GM12875 (cell line): ENCODE measurements around the gene SMARCE1.

Source experiments
- H3K4me3 ChIP-seq: one replicate; pipeline ENCODE4 v1.5.1; 2011; ENCODE audit warnings: low read depth, low read length, control low read depth
- CTCF ChIP-seq: IDR thresholded peaks from 2 replicates; pipeline ENCODE4 v1.5.1; 2011; ENCODE audit warnings: low read depth, mild to moderate bottlenecking, control low read depth, inconsistent platforms, low read length, moderate library complexity, borderline replicate concordance; ENCODE audit not compliant: insufficient read depth

Gene SMARCE1

GRCh38 chr17:40680998-40681397 is 33.4 kb upstream of the SMARCE1 start:
- no peak overlapping the region for H3K4me3 ChIP-seq
- TF ChIP-seq CTCF = no peak

- H3K4me3 ChIP-seq = no peak overlapping the region
- no peak for TF ChIP-seq CTCF
Observed at GRCh38 chr17:40679523-40679907, 31.9 kb upstream of the SMARCE1 start.

GRCh38 chr17:40678902-40679522 is 31.4 kb upstream of the SMARCE1 start:
- H3K4me3 ChIP-seq = no peak overlapping the region
- no peak for TF ChIP-seq CTCF

- TF ChIP-seq CTCF = no peak
- no peak overlapping the region for H3K4me3 ChIP-seq
Observed at GRCh38 chr17:40675905-40676304, 28.3 kb upstream of the SMARCE1 start.

GRCh38 chr17:40672654-40673053 is 25.0 kb upstream of the SMARCE1 start:
- TF ChIP-seq CTCF = no peak
- no peak overlapping the region for H3K4me3 ChIP-seq

- no peak for TF ChIP-seq CTCF
- H3K4me3 ChIP-seq = no peak overlapping the region
Observed at GRCh38 chr17:40671282-40671681, 23.7 kb upstream of the SMARCE1 start.

GRCh38 chr17:40666331-40666730 is 18.7 kb upstream of the SMARCE1 start:
- H3K4me3 ChIP-seq = no peak overlapping the region
- no peak for TF ChIP-seq CTCF
